ENCODE data around the gene HES4. TPM values are rescaled to one million over a fixed set of nuclear protein-coding genes. Genes with fewer than 3 reads are reported as not detected.

HES4 gene
- total and polyA plus RNA-seq, 10 of the 15 experiments (the other 5 are each of a cell fraction or from before 2014, with no cell fraction given), result 0.44 to 1.7 (median 0.85) TPM; not detected in 5

DNA sequence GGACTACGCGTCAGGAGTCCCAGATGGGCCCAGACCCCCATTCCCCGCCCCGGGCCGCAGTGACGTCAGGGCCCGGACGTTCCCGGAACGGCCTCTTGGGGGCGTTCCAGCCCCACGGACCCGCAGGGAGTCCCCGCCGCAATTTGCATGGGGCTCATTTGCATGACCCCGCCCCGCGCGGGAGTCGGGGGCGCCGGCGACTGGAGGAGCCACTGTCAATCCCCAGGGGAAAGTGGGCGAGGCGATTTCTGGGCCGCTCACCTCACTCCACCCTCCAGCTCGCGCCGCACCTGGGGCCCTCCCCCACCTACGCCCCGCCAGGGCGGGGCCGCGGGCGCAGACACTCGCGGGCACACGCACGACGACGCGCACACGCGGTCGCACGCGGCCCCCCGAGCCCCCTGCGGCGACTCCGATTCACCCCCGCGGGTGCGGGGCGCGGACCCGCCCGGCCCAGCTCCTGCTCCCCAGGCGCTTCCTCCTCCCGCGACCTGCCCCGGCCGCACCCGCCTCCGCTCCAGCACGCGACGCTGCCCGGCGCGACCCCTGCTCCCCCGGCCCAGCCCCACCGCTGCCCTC is 33.2 kb upstream of the HES4 start (continued):
- TF ChIP-seq ATF7 (IDR thresholded peaks at IDR 0.05; ENCODE audit: low read depth) (peak; percentile 89), POLR2AphosphoS2 (IDR thresholded peaks at IDR 0.05; ENCODE audit: low read depth, low read length) (no peak), HDGF (IDR thresholded peaks at IDR 0.05) (no peak), BRCA1 (IDR thresholded peaks at IDR 0.05; ENCODE audit: low read depth, low read length) (no peak), NR2C1 (IDR thresholded peaks at IDR 0.05) (0 out of 2 replicates have a peak, but pooled peaks have one; percentile 24), POU2F2 (IDR thresholded peaks at IDR 0.05; ENCODE audit: borderline replicate concordance, low read depth, low read length) (peak; percentile 100), NFXL1 (IDR thresholded peaks at IDR 0.05; ENCODE audit: borderline replicate concordance) (no peak), SMAD5 (IDR thresholded peaks at IDR 0.05; ENCODE audit: low read depth) (no peak), YBX1 (IDR thresholded peaks at IDR 0.05) (no peak), E2F4 (IDR thresholded peaks at IDR 0.05; ENCODE audit: low read depth, low read length) (no peak; the same call in 1 of the 2 replicates), RAD51 (IDR thresholded peaks at IDR 0.05) (no peak), POLR2A (IDR thresholded peaks at IDR 0.05; ENCODE audit: low read depth, low read length) (no peak), MYB (IDR thresholded peaks at IDR 0.05; ENCODE audit: borderline replicate concordance, low read depth, low read length) (no peak), ZNF622 (IDR thresholded peaks at IDR 0.05) (no peak), BMI1 (IDR thresholded peaks at IDR 0.05; ENCODE audit: borderline replicate concordance) (no peak), SMAD1 (IDR thresholded peaks at IDR 0.05; ENCODE audit: low read depth, partially characterized antibody) (no peak), CBFB (IDR thresholded peaks at IDR 0.05; ENCODE audit: low read depth) (no peak), EP300 (IDR thresholded peaks at IDR 0.05; ENCODE audit: borderline replicate concordance in 1 of 2, control insufficient read depth in 1 of 2, low read depth in 2 of 2, low read length in 2 of 2) (0 out of 4 replicates have a peak, but pooled peaks of 1 of the 2 experiments have one; percentile 35), RAD21 (IDR thresholded peaks at IDR 0.05; ENCODE audit: insufficient read depth, low read depth, low read length) (peak; percentile 74), SUZ12 (IDR thresholded peaks at IDR 0.05; ENCODE audit: unreplicated experiment) (no peak), STAT3 (IDR thresholded peaks at IDR 0.05; ENCODE audit: low read depth, low read length) (no peak), RELB (IDR thresholded peaks at IDR 0.05; ENCODE audit: low read depth) (0 out of 2 replicates have a peak, but pooled peaks have one; percentile 16), BHLHE40 (IDR thresholded peaks at IDR 0.05; ENCODE audit: borderline replicate concordance in 1 of 2, low read depth in 2 of 2, low read length in 1 of 2) (peak; percentile 26 to 92; a peak in 2 of 4 replicates), IKZF2 (IDR thresholded peaks at IDR 0.05) (no peak; a peak in 1 of 4 replicates), EZH2 (IDR thresholded peaks at IDR 0.05; ENCODE audit: borderline replicate concordance, control insufficient read depth, low read depth, low read length) (no peak), NFIC (IDR thresholded peaks at IDR 0.05; ENCODE audit: low read depth, low read length) (no peak), IRF4 (IDR thresholded peaks at IDR 0.05; ENCODE audit: low read depth, low read length) (no peak)
- TF ChIP-seq, protein P1, sequence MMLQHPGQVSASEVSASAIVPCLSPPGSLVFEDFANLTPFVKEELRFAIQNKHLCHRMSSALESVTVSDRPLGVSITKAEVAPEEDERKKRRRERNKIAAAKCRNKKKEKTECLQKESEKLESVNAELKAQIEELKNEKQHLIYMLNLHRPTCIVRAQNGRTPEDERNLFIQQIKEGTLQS (IDR thresholded peaks at IDR 0.05; ENCODE audit: borderline replicate concordance, extremely low read depth, low read depth, low read length), result no peak
- TF ChIP-seq, protein P2, sequence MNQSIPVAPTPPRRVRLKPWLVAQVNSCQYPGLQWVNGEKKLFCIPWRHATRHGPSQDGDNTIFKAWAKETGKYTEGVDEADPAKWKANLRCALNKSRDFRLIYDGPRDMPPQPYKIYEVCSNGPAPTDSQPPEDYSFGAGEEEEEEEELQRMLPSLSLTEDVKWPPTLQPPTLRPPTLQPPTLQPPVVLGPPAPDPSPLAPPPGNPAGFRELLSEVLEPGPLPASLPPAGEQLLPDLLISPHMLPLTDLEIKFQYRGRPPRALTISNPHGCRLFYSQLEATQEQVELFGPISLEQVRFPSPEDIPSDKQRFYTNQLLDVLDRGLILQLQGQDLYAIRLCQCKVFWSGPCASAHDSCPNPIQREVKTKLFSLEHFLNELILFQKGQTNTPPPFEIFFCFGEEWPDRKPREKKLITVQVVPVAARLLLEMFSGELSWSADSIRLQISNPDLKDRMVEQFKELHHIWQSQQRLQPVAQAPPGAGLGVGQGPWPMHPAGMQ (IDR thresholded peaks at IDR 0.05; ENCODE audit: borderline replicate concordance), result no peak

All from GM12878 (cell line).